CD4-positive, alpha-beta T cell treated with Interleukin-17A for 1 hour (primary cell): ENCODE data around the gene DHRSX.
"Not testable (repeated sequence)": the region's sequence is repeated elsewhere in the genome, so short reads cannot be mapped to it uniquely, and the experiment has no call there.

Experiments used
- DNase-seq: peaks from one replicate; pipeline ENCODE4 v3.0.0-alpha.2; 2020

Gene DHRSX

GRCh38 chrX:2519638-2520037 is 18.9 kb upstream of the DHRSX start:
- DNase-seq: not testable (repeated sequence)

- no peak for DNase-seq
These were observed 16.3 kb upstream of the DHRSX start for GRCh38 chrX:2517055-2517454.

GRCh38 chrX:2516623-2517022 is 15.8 kb upstream of the DHRSX start:
- DNase-seq: no peak

GRCh38 chrX:2514131-2514530 is 13.4 kb upstream of the DHRSX start:
- no peak for DNase-seq

- no peak for DNase-seq
These were observed 12.4 kb upstream of the DHRSX start for GRCh38 chrX:2513121-2513664.

- no peak for DNase-seq
These were observed 11.7 kb upstream of the DHRSX start for GRCh38 chrX:2512501-2512900.

- no peak for DNase-seq
These were observed 10.6 kb upstream of the DHRSX start for GRCh38 chrX:2511326-2511725.

GRCh38 chrX:2508648-2509335 is 8.0 kb upstream of the DHRSX start:
- DNase-seq: no peak

- DNase-seq: no peak
These were observed 7.3 kb upstream of the DHRSX start for GRCh38 chrX:2507904-2508627.

- no peak for DNase-seq
These were observed 6.4 kb upstream of the DHRSX start for GRCh38 chrX:2507196-2507595.

GRCh38 chrX:2505341-2505740 is 4.6 kb upstream of the DHRSX start:
- not testable (repeated sequence) for DNase-seq

GRCh38 chrX:2504706-2505332 is 4.0 kb upstream of the DHRSX start:
- DNase-seq: no peak

GRCh38 chrX:2503591-2504500 is 3.1 kb upstream of the DHRSX start:
- DNase-seq: no peak

GRCh38 chrX:2502668-2503519 is 2.1 kb upstream of the DHRSX start:
- no peak for DNase-seq

- no peak for DNase-seq
These were observed 1.4 kb upstream of the DHRSX start for GRCh38 chrX:2502120-2502667.

GRCh38 chrX:2501559-2502102 is 855 bp upstream of the DHRSX start:
- no peak for DNase-seq

- no peak for DNase-seq
These were observed 529 bp downstream of the DHRSX start for GRCh38 chrX:2500091-2500802.

- no peak for DNase-seq
These were observed 1.3 kb downstream of the DHRSX start for GRCh38 chrX:2499507-2499906.

GRCh38 chrX:2498781-2499302 is 1.9 kb downstream of the DHRSX start:
- DNase-seq: no peak
